Sigmoid colon (tissue), 7 donors: ENCODE data around the gene RUNX2. TPM values are rescaled to one million over a fixed set of nuclear protein-coding genes. Genes with fewer than 3 reads are reported as not detected.

Experiments
- DNase-seq: peaks from one replicate; pipeline ENCODE4 v3.0.0-alpha.2; 2019
- H3K27ac ChIP-seq, 4 donors: fragments of 200-600 bp; sonication (generic); one replicate each; pipeline ENCODE4 v1.5.1; 2016 to 2019; ENCODE audit warnings: mild to moderate bottlenecking in 1 of 4
- H3K27me3 ChIP-seq, 3 donors: fragments of 200-600 bp; sonication (generic); one replicate each; pipeline ENCODE4 v1.5.1; 2019; ENCODE audit warnings: mild to moderate bottlenecking in 1 of 3
- H3K36me3 ChIP-seq, 4 donors: fragments of 200-600 bp; sonication (generic); one replicate each; pipeline ENCODE4 v1.5.1; 2016 to 2019
- H3K4me1 ChIP-seq, 4 donors: fragments of 200-600 bp; sonication (generic); one replicate each; pipeline ENCODE4 v1.5.1; 2017 to 2019
- H3K4me3 ChIP-seq, 4 donors: fragments of 200-600 bp; sonication (generic); one replicate each; pipeline ENCODE4 v1.5.1; 2017 to 2019; ENCODE audit warnings: mild to moderate bottlenecking in 2 of 4, moderate library complexity in 1 of 4
- H3K9me3 ChIP-seq, 4 donors: fragments of 200-600 bp in 3 of 4; sonication (generic) in 3 of 4; one replicate each; pipeline versions ENCODE4 v1.5.1 to v1.6.1; 2013 to 2019
- CTCF ChIP-seq, 4 experiments: fragments of 450-650 bp in 3 of 4; fragments of 200-600 bp in 1 of 4; IDR thresholded peaks; one replicate each; pipeline ENCODE4 v1.5.1; 2016 to 2019; ENCODE audit warnings: antibody characterized with exemption in 4 of 4, mild to moderate bottlenecking in 3 of 4, moderate library complexity in 2 of 4
- EP300 ChIP-seq, 4 donors: sonication (generic); formaldehyde crosslinking; IDR thresholded peaks; one replicate each; pipeline ENCODE4 v1.6.1; 2017; ENCODE audit warnings: antibody characterized with exemption in 4 of 4
- POLR2A ChIP-seq, 2 donors: fragments of 450-650 bp; IDR thresholded peaks; one replicate each; pipeline ENCODE4 v1.6.1; 2016; ENCODE audit warnings: antibody characterized with exemption in 2 of 2, mild to moderate bottlenecking in 2 of 2, moderate library complexity in 2 of 2
- POLR2AphosphoS5 ChIP-seq, 4 donors: sonication (generic); formaldehyde crosslinking; IDR thresholded peaks; one replicate each; pipeline ENCODE4 v1.6.1; 2017; ENCODE audit warnings: antibody characterized with exemption in 4 of 4
- WGBS, 2 donors: extraction: QIAGEN DNeasy Blood & Tissue Kit; methylation state at CpG; one replicate each; pipeline ENCODE4 v1.1.7; 2013; 5-methylcytosine and 5-hydroxymethylcytosine counted together
- intact Hi-C: fragments of 100-400 bp; cut with DNase I; formaldehyde crosslinking; loops from one replicate; pipeline ENCODE4 v1.15.1; 2023
- polyA plus RNA-seq, 3 donors: library from polyadenylated mRNA; stranded (reverse); fragments of 200-250 nt; gene quantifications; one replicate each; pipeline ENCODE4 v1.2.3, GENCODE V29; 2013
- total RNA-seq, 4 donors: library from RNA; depleted of rRNA; stranded (reverse); fragments of >200 nt; gene quantifications; one replicate each; pipeline ENCODE4 v1.1.0, GENCODE V29; 2016
- donor health status: healthy with polysubstance abuse.
- donor health status: Bipolar disorder and iron deficiency.
- donor health status: healthy.

RUNX2 gene
- total and polyA plus RNA-seq, 7 donors: 0.92 to 4.7 (median 2.9) TPM

DNA sequence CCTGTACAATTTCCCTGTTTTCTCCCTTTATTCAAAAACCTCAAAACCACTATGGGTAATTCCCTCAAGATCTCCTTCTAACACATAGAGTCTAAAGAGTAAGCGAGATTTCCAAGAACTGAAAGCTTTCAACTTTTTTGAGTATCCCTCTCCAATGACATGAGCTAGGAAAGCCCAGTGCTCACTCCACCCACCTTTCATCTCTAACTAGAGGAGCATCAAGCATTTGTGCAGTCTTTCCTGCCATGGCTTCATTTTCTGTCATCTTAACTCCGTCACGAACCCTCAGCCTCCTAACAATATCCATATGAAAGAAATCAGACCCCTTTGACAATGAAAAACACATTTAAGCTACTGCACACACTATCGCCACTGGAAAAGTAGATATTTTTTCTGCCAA, 141.5 kb downstream of the RUNX2 start:
- intact Hi-C loops: loop anchor here (5.0 kb wide), 1 partner anchor 42 kb away; no protein-coding TSS in a partner anchor
- H3K27me3 ChIP-seq: no peaks in the 10 kb centered on the region
- WGBS, 2 donors: 92 to 97% methylated on average over 4 of the region's 4 CpGs
- no peaks in the 10 kb centered on the region for H3K36me3 ChIP-seq
- TF ChIP-seq POLR2AphosphoS5 (IDR thresholded peaks at IDR 0.05) (no peak), POLR2A (IDR thresholded peaks at IDR 0.05) (no peak), EP300 (IDR thresholded peaks at IDR 0.05) (no peak), CTCF (IDR thresholded peaks at IDR 0.05) (no peak)
- H3K27ac ChIP-seq: no peak overlapping the region
- peaks cover 0 to 14% (median 4%) of the 10 kb centered on the region in 4 donors for H3K4me1 ChIP-seq
- DNase-seq: no peak
- H3K4me3 ChIP-seq: no peak overlapping the region
- H3K9me3 ChIP-seq: no peaks in the 10 kb centered on the region

DNA sequence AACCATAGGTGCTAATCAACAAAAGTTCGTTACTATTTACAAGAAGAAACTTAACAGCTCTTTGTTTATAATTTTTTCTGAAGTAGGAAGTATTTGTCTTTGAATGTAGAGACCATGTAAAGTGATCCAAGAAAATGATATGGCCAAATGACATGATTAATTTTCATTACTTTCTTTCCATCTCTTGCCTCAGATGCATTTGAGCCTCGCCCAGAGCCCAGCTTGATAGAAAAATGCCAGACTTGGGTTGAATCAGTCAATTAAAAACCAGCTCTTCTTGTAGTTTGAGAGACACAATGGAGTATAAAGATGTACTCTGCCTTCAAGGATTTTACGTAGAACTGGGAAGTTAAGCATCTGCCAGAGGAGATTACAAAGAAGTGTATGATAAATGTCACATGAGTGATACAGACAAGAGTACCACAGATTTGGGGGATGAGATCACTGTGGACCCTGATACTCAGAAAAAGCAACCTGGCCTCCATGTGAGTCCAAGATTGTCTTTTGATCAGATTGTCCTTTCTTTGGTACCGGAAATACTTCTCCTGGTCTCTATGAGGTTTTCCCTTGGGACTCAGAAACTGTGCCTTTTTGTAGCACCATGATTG, 142.1 kb downstream of the RUNX2 start:
- Histone ChIP-seq H3K27ac (no peak overlapping the region), H3K4me1 (peaks cover 0 to 14% (median 4%) of the 10 kb centered on the region in 4 donors), H3K4me3 (no peak overlapping the region), H3K27me3 (no peaks in the 10 kb centered on the region), H3K9me3 (no peaks in the 10 kb centered on the region), H3K36me3 (no peaks in the 10 kb centered on the region)
- intact Hi-C loops: loop anchor here (5.0 kb wide), 1 partner anchor 43 kb away; no protein-coding TSS in a partner anchor
- no peak for DNase-seq
- TF ChIP-seq CTCF (IDR thresholded peaks at IDR 0.05) (no peak), EP300 (IDR thresholded peaks at IDR 0.05) (no peak), POLR2A (IDR thresholded peaks at IDR 0.05) (no peak), POLR2AphosphoS5 (IDR thresholded peaks at IDR 0.05) (no peak)
- 92 to 93% methylated on average over 4 of the region's 4 CpGs for WGBS, 2 donors

DNA sequence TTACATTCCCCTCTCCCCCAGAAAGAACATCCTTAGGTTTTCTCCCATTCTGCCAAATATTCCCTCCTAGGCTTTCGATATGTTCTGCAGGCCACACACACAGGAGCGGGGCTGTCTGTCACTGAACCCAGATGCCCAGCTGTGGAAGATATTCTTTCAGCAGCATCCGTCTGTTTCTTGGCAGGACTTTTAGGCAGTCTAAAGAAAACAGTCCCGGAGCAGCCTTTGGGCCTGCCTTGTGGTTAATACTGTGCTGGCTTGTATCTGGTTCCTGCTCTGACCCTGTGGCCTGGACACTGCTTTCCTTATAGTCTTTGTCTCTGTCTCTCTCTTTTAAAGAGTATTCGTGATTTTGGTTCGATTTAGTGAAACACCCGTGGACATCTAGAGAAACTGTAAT, 144.3 kb downstream of the RUNX2 start:
- Histone ChIP-seq H3K27ac (peak overlapping the region in 3 of 4 donors; percentile 31 to 70 (median 64)), H3K9me3 (no peaks in the 10 kb centered on the region), H3K36me3 (no peaks in the 10 kb centered on the region), H3K27me3 (no peaks in the 10 kb centered on the region), H3K4me3 (no peak overlapping the region), H3K4me1 (peaks cover 0 to 14% (median 4%) of the 10 kb centered on the region in 4 donors)
- TF ChIP-seq CTCF (IDR thresholded peaks at IDR 0.05) (no peak), POLR2AphosphoS5 (IDR thresholded peaks at IDR 0.05) (peak in 1 of 4 donors; percentile 13)
- 69 to 75% methylated on average over 7 of the region's 7 CpGs for WGBS, 2 donors
- intact Hi-C loops: loop anchor here (5.0 kb wide), 1 partner anchor 45 kb away; no protein-coding TSS in a partner anchor
- DNase-seq: peak; percentile 70

GRCh38 chr6:45473121-45473993, 145.2 kb downstream of the RUNX2 start:
- WGBS, 2 donors: 33 to 71% methylated on average over 13 of the region's 13 CpGs

More at GRCh38 chr6:45473121-45473993, 145.2 kb downstream of the RUNX2 start:
- intact Hi-C loops: loop anchor here (5.0 kb wide), 1 partner anchor 46 kb away; no protein-coding TSS in a partner anchor
- no peak for TF ChIP-seq POLR2A (IDR thresholded peaks at IDR 0.05)
- TF ChIP-seq EP300 (IDR thresholded peaks at IDR 0.05): no peak
- no peak for TF ChIP-seq POLR2AphosphoS5 (IDR thresholded peaks at IDR 0.05)
- no peak for TF ChIP-seq CTCF (IDR thresholded peaks at IDR 0.05)
- DNase-seq: no peak
- H3K4me3 ChIP-seq: no peak overlapping the region
- peaks cover 0 to 14% (median 4%) of the 10 kb centered on the region in 4 donors for H3K4me1 ChIP-seq
- H3K36me3 ChIP-seq: no peaks in the 10 kb centered on the region
- peak overlapping the region in 3 of 4 donors; percentile 31 to 70 (median 64) for H3K27ac ChIP-seq
- no peaks in the 10 kb centered on the region for H3K27me3 ChIP-seq
- no peaks in the 10 kb centered on the region for H3K9me3 ChIP-seq
